IPS-NIHi7 (cell line): ENCODE measurements around the gene UBE2J2.

ENCODE experiments used
- DNase-seq: peaks from one replicate; pipeline ENCODE4 v3.0.0; 2012; ENCODE audit warnings: mixed read lengths; ENCODE audit errors: extremely low spot score

The UBE2J2 gene

DNA sequence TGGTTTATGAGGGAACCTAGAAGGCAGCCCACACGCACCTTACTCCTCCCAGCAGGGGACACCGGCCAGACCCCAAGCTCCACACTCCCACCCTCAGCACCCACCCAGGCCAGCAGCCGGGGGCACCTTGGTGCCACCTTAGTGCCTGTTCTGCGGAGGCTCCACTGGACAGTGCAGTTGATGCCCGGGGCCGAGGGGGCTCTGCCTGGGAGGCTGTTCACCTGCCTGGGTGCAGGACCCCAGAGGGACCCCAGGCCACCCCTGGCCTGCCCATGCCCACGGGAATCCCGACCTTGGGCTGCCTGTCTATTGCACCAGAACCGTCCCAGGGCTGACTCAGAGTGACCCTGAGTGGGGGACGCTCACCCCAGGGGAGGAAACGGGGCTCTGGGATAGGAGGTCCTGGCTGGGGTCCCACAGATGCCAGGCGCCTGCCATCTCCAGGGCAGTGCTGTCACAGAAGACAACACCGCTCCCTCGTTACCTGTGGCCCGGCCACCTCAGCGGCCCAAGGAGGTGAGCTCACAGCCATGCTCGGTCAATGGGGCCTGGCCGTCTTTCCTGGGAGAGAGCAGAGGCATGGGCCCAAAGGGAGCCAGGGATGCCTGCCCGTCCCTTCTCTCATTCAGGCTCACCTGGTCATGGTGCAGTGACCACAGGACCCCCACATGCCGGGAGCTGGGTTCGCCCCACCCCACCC lies 7.3 kb upstream of the UBE2J2 start:
- no peak for DNase-seq

DNA sequence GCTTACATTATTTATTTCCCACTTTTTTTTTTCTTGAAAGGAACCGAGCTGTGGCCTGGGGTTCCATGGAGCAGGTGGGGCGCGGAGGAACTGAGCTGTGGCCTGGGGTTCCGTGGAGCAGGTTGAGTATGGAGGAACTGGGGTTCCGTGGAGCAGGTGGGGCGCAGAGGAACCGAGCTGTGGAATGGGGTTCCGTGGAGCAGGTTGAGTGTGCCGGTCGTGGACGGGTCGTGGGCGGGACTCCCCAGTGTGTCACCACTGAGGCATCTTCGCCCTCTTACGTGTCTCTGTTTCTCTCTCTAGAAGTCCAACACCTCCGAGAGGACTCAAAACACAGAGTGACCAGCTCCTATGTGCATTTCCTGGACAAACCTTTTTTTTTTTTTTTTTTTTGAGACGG lies 5.4 kb upstream of the UBE2J2 start:
- no peak for DNase-seq

DNA sequence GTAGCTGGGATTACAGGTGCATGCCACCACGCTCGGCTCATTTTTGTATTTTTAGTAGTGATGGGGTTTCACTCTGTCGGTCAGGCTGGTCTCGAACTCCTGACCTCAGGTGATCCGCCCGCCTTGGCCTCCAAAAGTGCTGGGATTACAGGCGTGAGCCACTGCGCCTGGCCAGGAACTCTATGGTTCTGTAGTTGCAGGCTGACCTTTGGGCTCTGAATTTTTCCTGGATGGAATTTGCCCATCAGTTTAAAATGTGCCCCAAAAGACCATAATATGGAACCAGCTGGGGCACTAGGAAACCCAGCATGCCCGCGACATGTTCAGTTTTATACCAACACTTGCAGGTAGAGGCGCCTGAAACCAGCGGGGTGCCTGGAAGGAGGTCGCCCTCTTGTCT lies 5.0 kb upstream of the UBE2J2 start:
- DNase-seq, result no peak

DNA sequence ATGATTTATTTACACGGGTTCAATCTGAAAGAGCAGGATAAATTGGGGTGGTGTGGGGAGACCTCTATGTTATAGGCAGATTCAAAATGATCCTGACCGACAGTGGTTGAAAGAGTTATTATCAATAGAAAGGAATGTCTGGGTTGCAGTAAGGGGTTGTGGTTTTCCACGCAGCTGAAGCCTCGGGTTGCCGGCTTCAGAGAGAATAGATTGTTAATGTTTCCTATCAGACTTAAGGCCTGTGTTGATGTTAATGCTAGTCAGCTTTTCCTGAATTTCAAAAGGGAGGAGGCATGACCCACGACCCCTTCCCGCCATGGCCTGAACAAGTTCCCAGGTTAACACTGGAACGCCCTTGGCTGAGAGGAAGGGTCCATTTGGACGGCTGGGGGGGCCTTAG lies 2.2 kb upstream of the UBE2J2 start:
- no peak for DNase-seq

DNA sequence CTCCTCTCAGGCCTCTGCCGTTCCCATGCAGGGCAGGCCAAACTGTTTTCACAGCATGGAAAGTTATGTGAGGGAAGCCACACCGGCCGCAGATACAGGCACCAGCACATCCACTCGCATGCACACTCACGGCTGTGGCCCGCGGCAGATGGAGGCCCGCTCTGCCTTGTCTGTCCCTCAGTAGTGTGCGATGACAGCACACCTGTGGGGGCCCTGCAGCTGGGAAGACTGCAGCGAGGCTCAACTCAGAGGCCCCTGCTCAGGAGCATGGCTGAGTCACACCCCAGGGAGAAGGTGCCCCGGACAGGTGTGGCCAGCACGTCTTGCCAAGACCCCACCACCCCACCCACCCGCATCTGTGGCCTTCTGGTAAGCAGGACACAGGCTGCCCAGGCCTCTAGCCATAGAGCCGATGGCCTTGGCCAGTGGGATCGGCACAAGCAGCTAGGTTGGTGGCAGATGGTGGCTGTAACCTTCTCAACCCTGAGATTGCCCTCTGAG lies 1.3 kb upstream of the UBE2J2 start:
- DNase-seq, result no peak

DNA sequence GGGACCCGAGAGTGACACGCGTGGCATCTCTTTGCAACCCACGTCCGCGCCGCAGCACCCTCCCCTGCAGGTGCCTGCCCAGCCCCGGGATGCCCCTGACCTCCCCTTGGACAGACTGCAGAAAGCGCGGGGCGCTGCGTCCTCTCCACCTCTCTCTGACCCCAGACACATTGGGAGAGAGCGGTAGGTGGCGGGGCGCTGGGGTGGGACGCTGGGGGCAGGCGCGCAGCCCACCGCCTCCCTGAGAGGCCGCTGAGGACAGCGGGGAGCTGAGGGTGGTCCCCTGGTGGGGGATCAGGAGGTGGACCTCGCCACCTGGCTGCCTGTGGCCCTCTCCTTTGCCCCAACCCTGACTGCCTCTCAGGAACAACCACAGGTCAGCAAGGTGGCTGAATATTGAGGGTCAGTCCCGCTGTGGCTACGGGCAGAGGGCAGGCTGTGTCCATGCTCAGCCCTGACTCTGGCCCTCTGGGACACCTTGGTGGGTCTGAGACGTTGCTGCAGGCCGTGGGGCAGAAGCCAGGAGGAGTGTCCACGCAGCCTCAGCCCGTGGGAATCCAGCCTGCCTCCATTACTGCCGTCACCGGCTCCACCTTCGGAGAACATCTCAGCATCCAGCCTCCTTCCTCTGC lies 761 bp upstream of the UBE2J2 start:
- DNase-seq, result no peak

DNA sequence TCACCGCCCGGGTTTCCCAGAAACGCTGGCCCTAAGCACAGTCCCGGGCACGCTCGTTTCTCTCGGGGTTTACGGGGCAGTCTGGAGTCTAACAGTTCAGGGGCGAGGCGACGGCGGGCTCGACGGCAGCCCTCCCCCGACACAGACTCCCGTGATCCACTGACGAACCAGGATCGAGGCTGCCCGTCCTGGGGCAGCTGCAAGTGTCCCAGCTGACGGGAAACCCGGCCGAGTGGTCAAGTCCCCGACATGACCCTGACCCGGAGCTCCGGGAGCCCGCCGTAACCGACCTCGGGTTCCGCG lies 494 bp downstream of the UBE2J2 start:
- DNase-seq, result no peak

DNA sequence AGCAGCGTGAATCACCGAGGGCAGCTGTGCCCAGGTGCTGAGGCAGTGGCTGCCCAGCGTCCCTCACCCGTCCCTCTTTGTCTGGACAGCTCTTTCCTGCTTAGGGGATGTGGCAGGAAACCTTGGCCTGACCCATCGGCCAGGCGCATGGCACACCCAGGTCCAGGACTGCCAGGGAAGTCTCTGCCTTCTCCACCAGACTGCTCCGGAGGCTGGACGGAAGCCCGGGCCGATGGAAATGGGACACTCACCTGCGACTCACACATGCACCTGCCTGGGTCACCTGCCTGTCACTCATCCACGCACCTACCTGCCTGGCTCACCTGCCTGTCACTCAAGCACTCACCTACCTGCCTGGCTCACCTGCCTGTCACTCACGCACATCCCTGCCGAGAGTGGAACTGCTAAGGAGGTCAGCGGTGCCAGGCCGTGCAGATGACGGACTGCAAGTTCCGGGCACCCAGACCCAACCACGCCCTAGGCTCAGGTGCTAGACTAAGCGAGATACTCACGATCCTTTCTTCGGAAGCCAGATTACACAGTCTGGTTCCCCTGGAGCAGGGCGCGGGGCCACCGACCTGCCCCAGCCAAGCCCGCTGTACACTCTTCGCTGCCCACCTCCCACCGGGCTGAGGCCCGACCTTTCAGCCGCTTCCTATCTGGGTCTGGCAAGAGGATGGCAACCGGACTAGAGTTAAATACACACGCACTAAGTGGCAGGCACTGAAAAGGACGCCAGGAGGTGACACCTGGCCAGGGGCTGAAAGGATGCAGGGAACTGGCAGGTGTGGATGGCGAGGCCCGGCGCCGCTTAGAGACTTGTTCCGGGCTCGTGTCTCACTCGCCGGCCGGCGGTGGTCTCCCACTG lies 1.1 kb downstream of the UBE2J2 start:
- DNase-seq, result no peak

DNA sequence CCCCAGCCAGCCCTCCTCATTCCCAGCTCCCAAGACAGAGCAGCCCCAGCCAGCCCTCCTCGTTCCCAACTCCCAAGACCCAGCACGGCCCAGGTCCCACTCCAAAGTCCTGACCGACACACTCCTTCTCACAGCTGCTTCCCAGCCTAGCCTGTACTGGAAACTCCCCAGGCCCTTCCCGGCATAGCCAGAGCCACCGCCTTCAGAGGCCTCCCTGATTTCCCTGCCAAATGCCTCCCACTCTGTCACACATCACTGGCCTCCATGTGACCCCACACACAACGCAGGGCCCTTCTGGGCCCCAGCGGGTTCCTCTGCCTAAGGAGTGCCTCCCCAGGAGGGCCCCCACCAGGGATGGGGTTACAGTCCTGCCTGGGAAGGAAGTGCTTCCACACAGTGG lies 2.8 kb downstream of the UBE2J2 start:
- no peak for DNase-seq

DNA sequence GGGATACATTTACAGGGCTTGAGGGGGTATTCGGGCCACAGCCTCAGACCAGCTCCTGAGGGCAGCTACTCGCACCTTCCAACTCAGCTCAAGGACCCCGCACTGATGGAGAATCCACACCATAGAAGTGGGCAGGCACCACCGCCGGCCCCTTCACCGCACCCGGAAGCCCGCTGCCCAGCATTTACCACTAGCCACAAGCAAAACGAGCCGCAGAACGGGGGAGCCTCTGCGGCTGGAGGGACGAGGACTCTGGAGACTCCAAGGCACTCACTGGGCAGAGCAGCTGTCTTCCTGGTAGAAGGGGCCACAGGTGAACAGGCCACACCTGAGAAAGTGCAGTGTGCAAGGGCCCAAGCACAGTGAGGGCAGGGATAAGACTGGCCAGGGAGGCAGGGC lies 5.4 kb downstream of the UBE2J2 start:
- no peak for DNase-seq

DNA sequence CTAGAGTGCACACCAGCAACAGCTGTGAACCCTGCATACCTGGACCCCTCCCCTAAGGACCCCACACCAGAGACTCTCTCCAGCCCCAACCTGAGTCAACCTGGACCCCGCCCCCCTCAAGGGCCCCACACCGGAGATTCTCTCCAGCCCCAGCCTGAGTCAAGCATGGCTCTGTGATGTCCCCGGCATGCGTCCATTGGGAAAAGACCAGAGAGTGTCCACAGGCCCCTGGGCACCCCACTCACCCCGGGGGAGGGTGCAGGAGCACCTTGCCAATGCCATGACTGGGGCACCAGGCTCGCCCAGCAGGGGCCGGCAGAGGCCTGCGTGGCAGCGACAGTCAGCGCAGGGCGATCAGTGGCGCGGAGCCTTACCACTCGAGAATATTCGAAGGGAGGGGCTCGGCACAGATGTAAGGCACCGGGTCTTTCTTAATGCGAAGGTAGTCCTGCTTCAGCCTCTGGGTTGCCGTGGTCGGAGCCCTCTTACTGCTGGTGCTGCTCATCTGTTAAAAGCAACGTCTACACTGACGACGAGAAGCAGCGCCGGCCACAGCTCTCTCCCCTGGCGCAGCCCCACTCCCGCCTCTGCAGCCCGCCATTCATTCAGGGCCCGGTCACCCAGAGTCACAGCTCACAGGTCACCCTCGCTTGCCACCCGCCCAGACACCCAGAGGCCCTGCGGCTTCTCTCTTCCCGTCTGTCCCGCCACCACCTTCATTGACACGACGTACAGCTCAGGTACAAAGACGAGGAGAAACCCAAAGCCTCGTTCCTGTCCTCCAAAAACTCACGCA lies 6.0 kb downstream of the UBE2J2 start:
- no peak for DNase-seq

DNA sequence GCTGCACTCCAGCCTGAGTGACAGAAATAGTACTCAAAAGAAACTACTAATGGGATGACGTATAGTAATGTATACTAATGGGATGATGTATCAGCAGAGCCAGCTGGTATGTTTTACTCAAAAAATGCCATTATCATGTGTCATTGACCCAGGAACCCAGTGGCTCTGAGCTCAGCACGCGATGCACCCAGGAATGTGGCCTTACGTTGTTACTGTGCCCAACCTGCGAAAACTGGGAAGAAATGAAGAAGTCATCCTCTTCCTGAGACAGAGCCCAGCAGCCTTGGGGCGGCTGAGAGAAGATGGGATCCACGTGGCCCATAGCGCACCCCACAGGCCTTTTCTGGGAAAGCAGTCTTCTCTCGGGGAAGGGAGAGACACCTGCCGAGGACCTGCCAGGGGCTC lies 8.8 kb downstream of the UBE2J2 start:
- peak; percentile 67 for DNase-seq

DNA sequence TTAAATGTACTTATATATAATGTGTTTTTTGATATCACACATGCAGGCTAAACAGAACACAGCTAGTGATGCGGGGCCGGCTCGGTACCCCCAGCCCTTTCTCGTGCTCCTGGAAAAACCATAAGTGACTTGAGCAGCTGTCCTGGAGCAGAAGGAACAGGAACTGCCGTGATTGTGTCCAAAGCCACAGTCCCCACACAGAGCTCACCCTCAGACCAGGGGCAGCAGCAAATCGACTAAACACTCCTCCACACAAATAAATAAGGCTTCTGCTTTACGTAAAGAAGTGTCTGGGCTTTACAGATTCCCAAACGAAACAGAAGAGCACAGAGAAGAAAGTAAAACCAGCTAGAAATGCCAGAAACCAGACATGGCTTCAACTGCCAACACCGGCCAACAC lies 9.6 kb downstream of the UBE2J2 start:
- no peak for DNase-seq

DNA sequence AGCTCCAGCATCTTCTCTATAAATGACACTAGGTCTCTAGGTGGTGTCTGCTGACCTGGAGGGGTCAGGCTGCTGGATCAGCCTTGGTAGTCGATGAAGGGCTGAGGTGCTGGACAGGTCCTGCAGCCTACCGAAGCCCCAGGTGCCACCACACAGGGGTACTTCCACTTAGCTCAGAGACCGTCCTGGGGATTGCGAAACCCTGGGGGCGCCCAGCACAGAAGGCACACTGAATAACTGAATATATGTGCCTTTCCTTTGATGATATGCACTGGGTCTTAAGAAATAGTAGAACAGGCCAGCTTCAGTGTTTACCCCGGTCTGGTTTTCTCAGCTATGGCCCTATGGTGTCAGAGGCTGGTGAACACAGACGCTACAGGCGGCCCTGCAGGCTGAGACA lies 10.9 kb downstream of the UBE2J2 start:
- DNase-seq, result no peak

DNA sequence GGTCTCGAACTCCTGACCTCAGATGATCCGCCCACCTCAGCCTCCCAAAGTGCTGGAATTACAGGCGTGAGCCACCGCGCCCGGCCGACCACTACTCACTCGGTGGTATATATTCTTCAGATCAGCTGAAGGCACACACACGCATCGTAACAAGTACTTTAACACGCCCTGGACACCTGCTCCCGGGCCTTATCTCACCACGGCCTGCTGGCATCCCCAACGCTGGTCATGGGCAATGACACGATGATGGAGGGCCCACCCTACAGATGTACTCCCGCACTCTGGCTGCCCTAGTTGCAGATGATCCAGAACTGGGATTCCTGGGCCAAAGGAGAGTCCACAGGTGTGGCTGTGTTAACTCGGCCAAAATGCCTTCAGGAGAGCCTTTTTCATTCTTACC lies 11.6 kb downstream of the UBE2J2 start:
- no peak for DNase-seq

DNA sequence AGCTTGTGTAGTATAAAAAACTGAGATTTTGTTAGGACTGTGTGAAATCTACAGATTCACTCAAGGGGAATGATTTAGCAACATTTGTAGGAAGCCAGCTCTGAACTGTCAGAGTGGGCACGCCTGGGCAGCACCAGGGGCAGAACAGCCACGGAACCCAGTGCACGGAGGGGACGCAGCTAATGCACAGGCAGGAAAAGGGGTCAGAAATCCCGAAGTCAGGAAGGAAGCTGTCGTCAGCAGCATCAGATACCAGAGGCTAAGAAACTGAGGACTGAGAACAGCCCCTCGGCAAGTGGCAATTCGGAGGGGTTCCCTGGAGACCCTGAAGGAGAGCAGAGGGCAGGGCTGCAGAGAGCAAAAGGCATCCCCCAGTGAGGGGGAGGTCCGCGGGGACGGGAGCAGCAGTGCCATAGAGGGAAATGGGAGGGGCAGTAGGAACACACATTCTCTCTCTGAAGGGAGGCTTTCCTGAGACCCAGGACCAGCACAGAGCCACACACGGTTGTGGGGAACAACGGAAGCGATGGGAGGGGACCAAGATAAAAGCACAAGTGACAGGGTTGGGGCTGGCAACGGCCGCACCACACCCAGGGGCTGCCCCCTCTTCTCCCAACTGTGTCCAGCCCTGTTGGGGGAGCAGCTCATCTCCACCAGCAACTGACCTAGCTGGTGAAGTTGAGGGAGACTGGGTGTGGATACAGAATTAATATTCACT lies 12.7 kb downstream of the UBE2J2 start:
- DNase-seq, result no peak

DNA sequence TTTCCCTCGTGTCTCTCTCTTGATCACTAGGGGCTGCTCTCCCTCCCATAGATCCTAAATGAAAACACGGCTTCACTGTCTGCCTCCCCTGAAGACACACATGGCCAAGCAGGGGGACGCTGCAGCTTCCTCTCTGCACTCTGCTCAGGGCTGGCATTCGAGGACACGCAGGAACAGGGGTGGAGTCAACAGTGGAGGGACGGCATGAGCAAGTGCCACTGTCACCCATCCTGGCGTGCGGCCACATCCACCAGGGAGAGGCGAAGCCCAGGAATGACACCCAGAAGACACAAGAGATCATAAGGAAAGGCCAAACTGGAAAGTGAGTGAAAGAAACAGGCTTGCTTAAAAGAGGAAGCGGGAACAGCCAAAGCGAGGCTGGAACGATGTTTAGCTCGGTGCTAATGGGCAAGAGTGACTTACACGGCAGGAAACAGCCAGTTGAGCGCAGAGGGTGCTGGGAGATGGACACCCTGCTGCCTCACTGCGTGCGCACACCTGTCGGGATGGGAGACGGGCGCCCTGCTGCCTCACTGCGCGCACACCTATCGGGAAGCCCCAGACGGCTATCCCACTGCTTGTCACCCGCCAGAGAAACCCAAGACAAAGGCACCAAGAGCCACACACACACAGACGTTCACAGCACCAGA lies 13.6 kb downstream of the UBE2J2 start:
- DNase-seq, result no peak

DNA sequence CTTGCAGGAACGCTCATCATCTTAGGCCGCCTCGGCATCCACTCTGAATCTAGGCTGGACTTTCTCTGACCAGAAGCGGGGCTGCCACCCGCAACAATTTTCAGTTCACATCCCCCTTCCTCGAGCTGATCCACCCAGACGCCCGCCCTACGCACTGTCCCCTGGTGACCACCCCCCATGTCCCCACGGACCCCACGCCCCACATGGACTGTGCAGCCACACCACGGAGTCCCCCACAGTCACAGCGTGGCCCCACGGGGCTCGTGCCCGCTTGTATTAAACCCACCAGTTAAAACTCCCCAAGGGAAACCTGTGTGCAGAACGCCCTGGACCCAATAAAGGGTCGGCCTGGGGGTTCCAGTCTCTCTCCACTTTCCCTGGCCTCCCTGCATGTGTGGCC lies 14.1 kb downstream of the UBE2J2 start:
- no peak for DNase-seq

DNA sequence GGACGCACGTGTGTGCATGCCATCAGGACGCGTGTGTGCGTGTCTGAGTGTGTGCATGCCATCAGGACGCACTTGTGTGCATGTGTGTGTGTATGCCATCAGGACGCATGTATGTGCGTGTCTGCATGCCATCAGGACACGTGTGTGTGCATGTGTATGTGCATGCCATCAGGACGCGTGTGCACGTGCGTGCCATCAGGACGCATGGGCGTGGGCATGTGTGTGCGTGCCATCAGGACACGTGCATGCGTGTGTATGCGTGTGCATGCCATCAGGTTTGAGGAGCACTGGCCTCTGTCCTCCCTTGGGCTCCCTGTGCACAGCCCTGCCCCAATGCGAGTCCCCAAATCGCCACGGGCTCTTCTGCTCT lies 14.6 kb downstream of the UBE2J2 start:
- DNase-seq, result no peak

DNA sequence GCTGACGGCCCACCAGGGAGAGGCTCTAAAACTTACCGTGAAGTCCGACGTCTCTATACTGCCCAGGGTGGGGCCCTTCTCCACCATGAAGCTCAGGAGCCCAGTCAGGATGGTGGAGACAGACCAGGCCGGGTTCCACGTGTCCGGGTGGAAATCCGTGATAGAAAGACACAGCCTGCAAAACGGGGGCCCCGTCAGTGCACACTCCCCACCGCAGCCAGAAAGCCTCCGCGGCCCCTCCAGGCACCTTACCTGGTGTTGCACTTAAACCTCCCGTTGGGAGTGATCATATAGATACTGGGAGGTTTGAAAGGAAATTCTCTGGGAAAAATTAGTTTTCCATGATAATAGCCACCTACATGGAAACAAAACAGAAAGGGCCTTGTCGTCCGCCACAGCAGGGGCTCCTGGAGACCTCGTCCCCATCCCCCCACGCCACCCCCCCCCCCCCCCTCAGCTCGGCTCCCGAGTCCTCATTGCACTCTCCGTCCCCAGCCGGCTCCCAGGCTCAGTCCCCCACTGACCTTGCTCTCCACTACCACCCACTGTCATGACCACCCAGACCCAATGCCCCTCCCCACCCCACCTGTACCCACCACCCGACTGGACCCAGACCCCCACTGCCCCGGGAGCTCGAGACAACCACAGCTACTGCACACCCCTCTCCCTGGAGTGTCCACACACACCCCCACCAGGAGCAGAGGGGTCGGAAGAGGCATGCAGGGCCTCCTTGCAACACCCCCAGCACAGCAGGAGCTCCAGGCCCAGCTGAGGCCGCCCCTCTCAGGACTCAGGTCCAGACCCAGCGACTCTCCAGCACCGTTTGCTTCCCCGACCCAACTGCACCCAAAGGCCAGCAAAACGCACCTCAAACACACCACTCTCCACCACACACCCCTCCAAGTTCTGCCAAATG lies 16.4 kb downstream of the UBE2J2 start:
- DNase-seq, result no peak
